Kidney epithelial cell (primary cell): ENCODE results near the gene NOA1. TPM values are rescaled to one million over a fixed set of nuclear protein-coding genes. Genes with fewer than 3 reads are reported as not detected.

ENCODE experiments used
- DNase-seq: peaks from one replicate; pipeline ENCODE4 v3.0.0-alpha.2; 2010; ENCODE audit warnings: low read depth
- H3K27me3 ChIP-seq: 2 replicates; pipeline ENCODE4 v1.6.0; 2011; ENCODE audit warnings: low read length; ENCODE audit not compliant: control insufficient read depth, insufficient read depth
- H3K36me3 ChIP-seq: 2 replicates; pipeline ENCODE4 v1.5.1; 2011; ENCODE audit warnings: low read length; ENCODE audit not compliant: control insufficient read depth, insufficient read depth
- H3K4me3 ChIP-seq: 2 replicates; pipeline ENCODE4 v1.5.1; 2011; ENCODE audit warnings: low read depth, mild to moderate bottlenecking, control low read depth, low read length
- total RNA-seq: library from RNA; depleted of rRNA; stranded (reverse); fragments of >200 nt; gene quantifications from 2 replicates; pipeline ENCODE4 v1.2.3, GENCODE V29; 2015
- TF ChIP-seq, protein P1 (sequence below): IDR thresholded peaks from 2 replicates; pipeline ENCODE4 v1.5.1; 2011; ENCODE audit warnings: mild to moderate bottlenecking, moderate library complexity, low read length, control low read depth, inconsistent platforms; ENCODE audit not compliant: insufficient read depth, poor library complexity, severe bottlenecking

The NOA1 gene
- total RNA-seq, 1 donor from 2014 or later: 25.1 TPM

DNA sequence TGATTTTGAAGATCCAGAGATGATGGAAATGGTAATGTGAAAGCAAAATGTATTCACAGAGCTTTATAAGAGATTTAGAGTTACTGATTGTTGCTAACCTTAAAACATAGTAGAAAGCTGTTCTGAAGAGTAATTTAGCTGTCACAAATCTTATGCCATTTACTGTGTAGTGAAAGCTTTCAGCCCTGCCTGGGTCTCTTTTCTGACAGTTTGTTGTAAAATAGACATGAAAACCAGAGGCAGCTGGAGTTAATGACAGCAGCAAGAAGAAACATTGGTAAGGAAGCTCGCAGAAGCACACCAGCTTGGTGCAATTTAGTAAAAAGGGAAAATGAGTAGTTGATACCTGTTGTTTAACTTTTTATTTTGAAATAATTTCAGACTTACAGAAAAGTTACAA, 22.3 kb upstream of the NOA1 start:
- DNase-seq: no peak
- no peak overlapping the region for H3K4me3 ChIP-seq
- H3K27me3 ChIP-seq: no peaks in the 10 kb centered on the region
- peaks cover 1% of the 10 kb centered on the region for H3K36me3 ChIP-seq
- TF ChIP-seq, protein P1, sequence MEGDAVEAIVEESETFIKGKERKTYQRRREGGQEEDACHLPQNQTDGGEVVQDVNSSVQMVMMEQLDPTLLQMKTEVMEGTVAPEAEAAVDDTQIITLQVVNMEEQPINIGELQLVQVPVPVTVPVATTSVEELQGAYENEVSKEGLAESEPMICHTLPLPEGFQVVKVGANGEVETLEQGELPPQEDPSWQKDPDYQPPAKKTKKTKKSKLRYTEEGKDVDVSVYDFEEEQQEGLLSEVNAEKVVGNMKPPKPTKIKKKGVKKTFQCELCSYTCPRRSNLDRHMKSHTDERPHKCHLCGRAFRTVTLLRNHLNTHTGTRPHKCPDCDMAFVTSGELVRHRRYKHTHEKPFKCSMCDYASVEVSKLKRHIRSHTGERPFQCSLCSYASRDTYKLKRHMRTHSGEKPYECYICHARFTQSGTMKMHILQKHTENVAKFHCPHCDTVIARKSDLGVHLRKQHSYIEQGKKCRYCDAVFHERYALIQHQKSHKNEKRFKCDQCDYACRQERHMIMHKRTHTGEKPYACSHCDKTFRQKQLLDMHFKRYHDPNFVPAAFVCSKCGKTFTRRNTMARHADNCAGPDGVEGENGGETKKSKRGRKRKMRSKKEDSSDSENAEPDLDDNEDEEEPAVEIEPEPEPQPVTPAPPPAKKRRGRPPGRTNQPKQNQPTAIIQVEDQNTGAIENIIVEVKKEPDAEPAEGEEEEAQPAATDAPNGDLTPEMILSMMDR: no peak

DNA sequence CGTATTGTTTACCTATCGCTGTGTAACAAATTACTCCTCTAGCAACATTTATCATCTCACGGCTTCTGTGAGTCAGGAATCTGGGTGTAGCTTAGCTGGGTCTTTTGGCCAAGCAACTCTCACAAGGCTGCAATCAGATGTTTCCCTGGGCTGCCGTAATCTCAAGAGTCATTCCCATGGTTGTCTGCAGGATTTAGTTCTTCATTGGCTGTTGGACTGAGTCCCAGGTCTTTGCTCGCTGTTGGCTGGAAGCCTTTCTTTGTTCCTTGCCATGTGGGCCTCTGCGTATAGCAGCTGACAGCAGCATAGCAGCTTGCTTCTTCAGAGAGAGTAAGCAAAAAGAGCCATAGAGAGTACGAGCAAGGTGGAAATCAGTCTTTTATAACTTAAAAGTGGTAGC, 18.1 kb upstream of the NOA1 start:
- TF ChIP-seq, protein P1: no peak
- H3K27me3 ChIP-seq: no peaks in the 10 kb centered on the region
- H3K36me3 ChIP-seq: no peaks in the 10 kb centered on the region
- no peak for DNase-seq
- H3K4me3 ChIP-seq: no peak overlapping the region

DNA sequence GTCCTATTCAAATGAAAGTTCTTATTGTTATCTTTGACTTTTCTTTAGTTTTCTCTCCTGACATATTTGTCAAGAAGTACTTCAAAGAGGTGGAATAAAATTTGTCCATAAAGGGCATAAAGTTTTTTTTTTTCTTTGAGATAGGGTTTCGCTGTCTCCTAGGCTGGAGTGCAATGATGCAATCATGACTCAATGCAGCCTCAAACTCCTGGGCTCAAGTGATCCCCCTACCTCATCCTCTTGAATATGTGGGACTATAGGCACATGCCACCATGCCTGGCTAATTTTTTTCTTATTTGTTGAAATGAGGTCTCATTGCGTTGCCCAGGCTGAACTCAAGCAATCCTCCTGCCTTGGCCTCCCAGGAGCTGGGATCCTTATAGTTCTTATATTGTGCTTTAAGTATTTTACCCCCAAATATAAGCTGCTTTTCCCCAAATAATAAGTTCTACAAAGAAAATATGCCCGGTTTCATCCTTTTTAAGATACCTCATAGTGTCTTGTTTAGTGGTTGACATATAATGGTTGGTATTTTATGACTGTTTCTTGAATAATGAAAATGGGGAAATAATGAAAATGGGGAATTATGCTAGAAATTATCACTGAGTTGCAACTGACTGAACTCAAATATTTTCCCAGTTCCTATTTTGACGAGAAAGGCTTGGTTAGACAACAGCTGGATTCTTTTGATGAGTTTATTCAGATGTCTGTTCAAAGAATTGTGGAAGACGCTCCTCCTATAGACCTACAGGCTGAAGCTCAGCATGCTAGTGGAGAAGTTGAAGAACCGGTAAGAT, 12.9 kb upstream of the NOA1 start:
- TF ChIP-seq, protein P1: no peak
- no peak for DNase-seq
- H3K27me3 ChIP-seq: no peaks in the 10 kb centered on the region
- H3K36me3 ChIP-seq: no peaks in the 10 kb centered on the region
- H3K4me3 ChIP-seq: no peak overlapping the region

DNA sequence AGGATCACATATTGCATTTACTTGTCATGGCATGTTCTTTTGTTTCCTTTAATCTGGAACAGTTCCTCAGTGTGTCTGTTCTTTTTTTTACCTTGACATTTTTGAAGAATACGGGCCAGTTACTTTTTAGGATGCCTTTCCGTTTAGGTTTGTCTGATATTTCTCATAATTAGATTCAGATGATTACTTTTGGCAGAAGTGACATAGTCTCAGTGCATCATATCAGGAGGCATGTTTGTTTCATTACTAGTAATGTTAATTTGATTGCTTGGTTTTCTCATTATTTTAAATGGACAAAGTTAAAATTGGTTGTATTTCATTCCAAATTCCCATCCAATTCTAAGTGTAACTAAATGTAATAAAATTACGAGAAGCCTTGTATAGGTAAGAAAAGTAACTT, 9.5 kb upstream of the NOA1 start:
- no peak for DNase-seq
- TF ChIP-seq, protein P1: no peak
- H3K27me3 ChIP-seq: no peaks in the 10 kb centered on the region
- no peak overlapping the region for H3K4me3 ChIP-seq
- no peaks in the 10 kb centered on the region for H3K36me3 ChIP-seq

DNA sequence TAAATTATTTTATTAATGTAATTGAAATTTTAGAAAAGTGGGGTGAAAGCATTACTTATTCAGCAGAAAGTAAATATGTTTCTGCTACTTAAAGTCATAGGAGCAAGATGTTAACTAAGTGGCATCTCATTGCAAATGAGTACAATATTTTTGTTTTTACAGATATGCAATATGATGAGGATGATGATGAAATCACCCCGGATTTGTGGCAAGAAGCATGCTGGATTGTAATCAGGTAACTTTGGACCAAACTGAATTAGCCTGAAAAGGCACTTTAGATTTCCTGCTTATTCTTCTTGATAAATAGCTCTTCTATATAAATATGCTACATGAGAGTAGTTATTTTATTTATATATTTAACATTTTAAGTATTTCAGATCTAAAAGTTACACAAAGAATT, 8.8 kb upstream of the NOA1 start:
- Histone ChIP-seq H3K4me3 (no peak overlapping the region), H3K36me3 (no peaks in the 10 kb centered on the region), H3K27me3 (no peaks in the 10 kb centered on the region)
- no peak for DNase-seq
- TF ChIP-seq, protein P1: no peak

DNA sequence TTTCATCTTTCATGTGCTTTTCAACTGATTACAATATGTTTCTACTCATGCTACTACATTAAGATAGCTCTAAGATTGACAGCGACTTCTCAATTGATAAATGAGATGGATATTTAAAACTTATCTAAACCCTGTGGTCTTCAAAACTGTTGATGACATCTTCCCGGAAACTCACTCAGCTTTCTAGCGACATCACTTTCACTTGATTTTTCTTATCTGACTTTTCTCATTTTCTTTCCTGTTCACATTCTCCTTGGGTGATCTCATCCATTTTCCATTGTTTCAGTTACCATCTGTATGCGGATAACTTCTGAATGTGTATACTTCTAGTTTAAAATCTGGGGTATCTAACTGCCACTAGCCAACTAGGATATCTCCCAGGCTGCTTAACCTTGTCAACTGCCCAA, 4.4 kb upstream of the NOA1 start:
- H3K36me3 ChIP-seq: no peaks in the 10 kb centered on the region
- no peak overlapping the region for H3K4me3 ChIP-seq
- no peaks in the 10 kb centered on the region for H3K27me3 ChIP-seq
- TF ChIP-seq, protein P1: no peak
- peak; percentile 44 for DNase-seq
